Bronchial epithelial cell (primary cell): ENCODE measurements around the gene RIBC1. TPM values are rescaled to one million over a fixed set of nuclear protein-coding genes. Genes with fewer than 3 reads are reported as not detected.
A peak's percentile ranks its signal among the peaks of the same experiment; 100 is the strongest.

ENCODE experiments used
- DNase-seq: peaks from one replicate; pipeline ENCODE4 v3.0.0-alpha.2; 2010; ENCODE audit warnings: low read depth
- FAIRE-seq: peaks from 2 replicates; lab custom pipeline; 2011; peaks lifted over from hg19 to GRCh38; lab: Jason Lieb, UNC
- H3K27me3 ChIP-seq: 2 replicates; pipeline ENCODE4 v1.5.1; 2011; ENCODE audit warnings: low read length; ENCODE audit not compliant: control insufficient read depth, insufficient read depth
- H3K36me3 ChIP-seq: 2 replicates; pipeline ENCODE4 v1.5.1; 2011; ENCODE audit warnings: low read length; ENCODE audit not compliant: control insufficient read depth, insufficient read depth
- H3K4me3 ChIP-seq: 2 replicates; pipeline ENCODE4 v1.5.1; 2011; ENCODE audit warnings: mild to moderate bottlenecking, low read depth, low read length, control low read depth
- total RNA-seq: library from RNA; depleted of rRNA; stranded (reverse); fragments of >200 nt; gene quantifications from 2 replicates; pipeline ENCODE4 v1.2.1, GENCODE V29; 2014
- TF ChIP-seq, protein P1 (sequence below): IDR thresholded peaks from 2 replicates; pipeline ENCODE4 v1.5.1; 2011; ENCODE audit warnings: mild to moderate bottlenecking, moderate library complexity, low read length, control low read depth, inconsistent platforms; ENCODE audit not compliant: insufficient read depth, severe bottlenecking

RIBC1 gene
- total RNA-seq, 1 donor from 2014 or later, result 0.26 TPM

DNA sequence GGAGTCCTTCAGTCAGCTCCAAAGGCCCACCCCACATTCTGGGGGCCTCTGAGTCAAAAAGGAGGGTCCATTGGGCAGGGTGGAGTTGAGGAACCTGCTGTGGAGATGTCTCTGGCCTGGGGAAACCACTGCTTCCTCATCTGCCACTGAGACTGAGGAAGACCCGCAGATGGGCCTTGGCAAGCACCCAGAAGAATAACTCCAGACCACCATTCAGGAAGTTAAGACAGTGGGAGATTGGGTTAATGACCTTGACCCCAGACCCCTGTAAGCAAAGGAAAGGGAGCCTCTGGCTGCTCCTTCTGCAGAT, 19.6 kb downstream of the RIBC1 start:
- Histone ChIP-seq H3K27me3 (no peaks in the 10 kb centered on the region), H3K36me3 (no peaks in the 10 kb centered on the region), H3K4me3 (no peak overlapping the region)
- DNase-seq (no peak), FAIRE-seq (no peak)
- TF ChIP-seq, protein P1, sequence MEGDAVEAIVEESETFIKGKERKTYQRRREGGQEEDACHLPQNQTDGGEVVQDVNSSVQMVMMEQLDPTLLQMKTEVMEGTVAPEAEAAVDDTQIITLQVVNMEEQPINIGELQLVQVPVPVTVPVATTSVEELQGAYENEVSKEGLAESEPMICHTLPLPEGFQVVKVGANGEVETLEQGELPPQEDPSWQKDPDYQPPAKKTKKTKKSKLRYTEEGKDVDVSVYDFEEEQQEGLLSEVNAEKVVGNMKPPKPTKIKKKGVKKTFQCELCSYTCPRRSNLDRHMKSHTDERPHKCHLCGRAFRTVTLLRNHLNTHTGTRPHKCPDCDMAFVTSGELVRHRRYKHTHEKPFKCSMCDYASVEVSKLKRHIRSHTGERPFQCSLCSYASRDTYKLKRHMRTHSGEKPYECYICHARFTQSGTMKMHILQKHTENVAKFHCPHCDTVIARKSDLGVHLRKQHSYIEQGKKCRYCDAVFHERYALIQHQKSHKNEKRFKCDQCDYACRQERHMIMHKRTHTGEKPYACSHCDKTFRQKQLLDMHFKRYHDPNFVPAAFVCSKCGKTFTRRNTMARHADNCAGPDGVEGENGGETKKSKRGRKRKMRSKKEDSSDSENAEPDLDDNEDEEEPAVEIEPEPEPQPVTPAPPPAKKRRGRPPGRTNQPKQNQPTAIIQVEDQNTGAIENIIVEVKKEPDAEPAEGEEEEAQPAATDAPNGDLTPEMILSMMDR, result no peak

DNA sequence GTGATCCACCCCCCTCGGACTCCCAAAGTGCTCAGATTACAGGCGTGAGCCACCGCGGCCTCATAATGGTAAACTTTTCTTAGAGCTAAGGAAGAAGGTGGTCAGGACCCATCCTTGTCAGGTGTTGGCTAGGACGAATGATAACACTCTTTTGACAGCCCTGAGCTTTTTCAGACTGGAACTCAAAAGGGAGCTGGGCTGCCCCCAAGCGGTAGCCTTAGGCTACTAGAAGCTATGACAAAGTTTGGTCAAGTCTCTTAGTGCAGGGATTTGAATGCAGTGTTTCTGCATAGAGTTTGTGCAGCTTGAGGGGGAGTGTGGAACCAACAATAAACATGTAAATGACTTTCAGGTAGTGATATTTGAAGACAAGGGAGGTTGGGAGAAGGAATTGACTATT, 23.3 kb downstream of the RIBC1 start:
- H3K4me3 ChIP-seq, result no peak overlapping the region
- DNase-seq (no peak), FAIRE-seq (no peak)
- no peaks in the 10 kb centered on the region for H3K36me3 ChIP-seq
- TF ChIP-seq, protein P1, result peak; percentile 49
- no peaks in the 10 kb centered on the region for H3K27me3 ChIP-seq

DNA sequence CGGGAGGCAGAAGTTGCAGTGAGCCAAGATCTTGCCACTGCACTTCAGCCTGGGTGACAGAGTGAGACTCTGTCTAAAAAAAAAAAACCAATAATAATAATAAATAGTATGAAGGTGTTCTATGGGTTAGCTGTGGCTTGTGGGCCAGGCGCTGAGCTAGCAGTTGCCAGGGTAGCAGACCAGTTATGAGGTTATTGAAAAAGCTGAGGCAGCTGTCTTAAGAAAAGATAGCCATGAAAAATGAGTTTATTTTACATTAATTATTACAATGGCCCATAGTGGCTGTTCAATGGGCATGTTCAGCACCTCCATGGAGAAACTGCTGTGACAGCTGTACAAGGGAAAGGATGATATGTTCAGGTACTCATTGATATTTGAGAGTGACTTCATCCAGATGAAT, 24.8 kb downstream of the RIBC1 start:
- no peak for DNase-seq

DNA sequence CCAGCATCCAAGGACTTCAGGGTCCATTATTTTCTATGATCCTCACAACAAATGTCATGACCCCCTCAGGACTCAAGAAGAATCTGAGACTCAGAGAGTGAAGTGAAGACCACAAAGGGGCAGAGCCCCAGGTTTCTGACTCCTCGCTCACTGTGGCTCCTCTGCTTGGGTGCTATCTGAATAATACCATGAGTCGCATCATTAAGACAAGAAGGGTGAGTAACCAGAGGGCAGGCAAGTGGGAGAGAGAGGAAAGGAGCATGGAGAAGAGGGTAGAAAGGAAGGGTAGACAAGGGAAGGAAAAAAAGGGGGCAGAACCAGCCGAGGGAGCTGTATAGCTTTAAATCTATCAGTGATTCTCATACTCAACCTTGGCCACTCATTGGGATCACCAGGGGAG, 27.0 kb downstream of the RIBC1 start:
- FAIRE-seq (no peak), DNase-seq (peak; percentile 47)
- no peak overlapping the region for H3K4me3 ChIP-seq
- no peaks in the 10 kb centered on the region for H3K27me3 ChIP-seq
- TF ChIP-seq, protein P1, result no peak
- no peaks in the 10 kb centered on the region for H3K36me3 ChIP-seq

More for the DNA sequence above, 24.8 kb downstream of the RIBC1 start:
- no peak for FAIRE-seq
- no peaks in the 10 kb centered on the region for H3K27me3 ChIP-seq
- no peaks in the 10 kb centered on the region for H3K36me3 ChIP-seq
- TF ChIP-seq, protein P1, result no peak
- H3K4me3 ChIP-seq, result no peak overlapping the region

DNA sequence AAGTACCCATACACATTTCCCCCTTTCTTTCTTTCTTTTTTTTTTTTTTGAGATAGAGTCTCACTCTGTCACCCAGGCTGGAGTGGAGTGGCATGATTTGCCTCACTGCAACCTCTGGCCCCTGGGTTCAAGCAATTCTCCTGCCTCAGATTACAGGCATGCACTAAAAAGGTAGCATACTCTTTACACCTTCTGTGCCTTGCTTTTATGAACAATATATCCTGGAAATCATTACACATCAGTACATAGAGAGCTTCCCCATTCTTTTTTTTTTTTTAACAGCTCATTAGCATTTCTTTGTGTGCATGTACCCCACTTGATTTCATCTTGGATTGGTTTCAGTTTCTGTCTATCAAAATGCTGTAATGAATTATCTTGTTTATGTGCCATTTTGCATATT, 30.1 kb downstream of the RIBC1 start:
- TF ChIP-seq, protein P1, result no peak
- no peaks in the 10 kb centered on the region for H3K27me3 ChIP-seq
- no peak for FAIRE-seq
- no peak overlapping the region for H3K4me3 ChIP-seq
- H3K36me3 ChIP-seq, result no peaks in the 10 kb centered on the region
- DNase-seq, result no peak

DNA sequence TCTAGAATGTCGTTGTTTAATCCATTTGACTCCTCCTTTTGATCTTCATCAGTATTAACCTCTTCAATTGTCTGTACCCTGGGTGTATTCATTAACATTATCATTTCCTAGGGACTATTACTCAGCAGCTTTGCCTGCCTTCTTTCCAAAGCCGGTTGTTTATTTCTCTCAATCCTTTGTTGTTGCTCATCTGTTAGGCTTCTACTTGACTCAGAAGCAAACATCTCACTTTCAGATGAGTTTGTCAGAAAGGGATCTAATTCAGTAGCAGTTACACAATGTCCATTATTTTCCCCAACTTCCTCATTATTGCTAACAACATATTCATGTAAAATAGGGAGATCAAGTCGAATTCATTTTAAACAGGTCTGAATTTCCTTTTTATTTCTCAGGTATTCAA, 33.6 kb downstream of the RIBC1 start:
- FAIRE-seq (no peak), DNase-seq (peak; percentile 83)
- no peaks in the 10 kb centered on the region for H3K36me3 ChIP-seq
- H3K27me3 ChIP-seq, result no peaks in the 10 kb centered on the region
- H3K4me3 ChIP-seq, result no peak overlapping the region
- TF ChIP-seq, protein P1, result no peak
